Mononuclear cell (primary cell): ENCODE data around the gene SKOR1. TPM values are rescaled to one million over a fixed set of nuclear protein-coding genes. Genes with fewer than 3 reads are reported as not detected.

ENCODE experiments used
- H3K27me3 ChIP-seq: 2 replicates; pipeline ENCODE4 v1.6.0; 2011; ENCODE audit warnings: low read length, control low read depth; ENCODE audit not compliant: insufficient read depth
- H3K4me1 ChIP-seq: 2 replicates; pipeline ENCODE4 v1.5.1; 2011; ENCODE audit warnings: mild to moderate bottlenecking, low read length, control low read depth; ENCODE audit not compliant: insufficient read depth
- H3K4me3 ChIP-seq: 2 replicates; pipeline ENCODE4 v1.5.1; 2011; ENCODE audit warnings: mild to moderate bottlenecking, low read length, moderate library complexity
- H3K9me3 ChIP-seq: 2 replicates; pipeline ENCODE4 v1.5.1; 2011; ENCODE audit warnings: low read depth, mild to moderate bottlenecking, control low read depth, low read length
- total RNA-seq: library from RNA; depleted of rRNA; stranded (reverse); fragments of >200 nt; gene quantifications from one replicate; pipeline ENCODE4 v1.2.3, GENCODE V29; 2012

SKOR1 gene
- total RNA-seq, 1 donor: 1.9 TPM

DNA sequence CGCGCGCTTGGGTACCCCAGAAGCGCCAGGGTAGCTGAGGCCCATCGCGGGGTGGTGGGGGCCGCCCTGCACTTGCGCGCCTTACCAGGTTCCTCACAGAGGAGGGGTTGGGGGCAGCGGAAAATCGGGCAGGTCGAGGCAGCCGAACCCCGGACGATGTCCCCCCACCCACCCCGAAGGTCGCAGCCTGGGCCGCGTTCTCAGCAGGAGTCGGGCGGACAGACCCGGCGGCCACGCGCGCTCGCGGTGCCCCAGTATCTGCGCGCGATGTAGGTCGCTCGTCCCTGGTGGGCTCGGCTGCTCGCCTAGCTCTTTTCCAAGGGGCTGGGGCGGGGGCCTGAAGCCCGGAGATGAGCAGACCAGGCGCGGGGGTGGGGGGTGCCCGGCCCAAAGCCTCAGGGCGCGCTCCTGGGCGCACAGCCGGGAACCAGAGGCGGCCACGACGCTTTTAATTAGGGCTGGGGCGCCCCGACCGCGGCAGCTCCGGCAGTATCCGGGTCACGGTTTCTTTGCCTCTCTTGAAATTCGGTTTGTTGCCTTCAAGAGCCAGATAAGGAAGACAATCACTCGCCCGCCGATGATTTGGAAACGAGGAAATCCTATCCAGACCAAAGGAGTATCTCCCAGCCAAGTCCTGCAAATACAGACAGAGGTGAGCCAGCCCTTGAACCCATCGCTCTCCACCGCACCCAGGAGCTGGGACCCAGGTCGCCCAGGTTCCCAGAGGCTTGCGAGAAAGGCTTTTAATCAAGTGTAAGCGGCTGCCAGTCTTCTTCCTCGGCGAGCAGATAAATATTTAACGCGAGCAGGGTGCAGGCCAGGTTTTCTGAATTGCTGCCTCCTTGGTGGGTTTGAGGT, 4.6 kb downstream of the SKOR1 start:
- Histone ChIP-seq H3K4me3 (no peak overlapping the region), H3K4me1 (peaks cover 62% of the 10 kb centered on the region), H3K9me3 (no peaks in the 10 kb centered on the region), H3K27me3 (peaks cover 87% of the 10 kb centered on the region)

DNA sequence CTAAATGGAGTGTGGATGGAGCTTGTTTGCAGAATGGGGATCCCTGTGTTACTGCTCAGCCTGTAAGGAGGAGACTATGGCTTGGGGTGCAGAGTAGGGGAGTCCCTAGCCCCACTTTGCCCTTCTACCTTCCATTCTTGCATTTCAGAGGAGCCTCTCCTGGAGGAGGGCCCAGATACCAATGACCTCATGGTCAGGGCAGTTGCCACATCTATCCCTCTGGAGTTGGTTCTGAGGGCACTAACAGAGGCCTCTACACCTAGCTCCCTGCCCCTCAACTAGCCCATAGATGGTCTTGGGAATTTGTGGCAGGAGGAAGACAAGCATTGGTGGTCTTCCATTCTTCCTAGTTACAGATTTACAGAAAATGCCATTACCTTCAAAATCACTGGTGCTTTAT, 6.1 kb downstream of the SKOR1 start:
- Histone ChIP-seq H3K4me1 (peaks cover 64% of the 10 kb centered on the region), H3K4me3 (no peak overlapping the region), H3K27me3 (peaks cover 89% of the 10 kb centered on the region), H3K9me3 (no peaks in the 10 kb centered on the region)

DNA sequence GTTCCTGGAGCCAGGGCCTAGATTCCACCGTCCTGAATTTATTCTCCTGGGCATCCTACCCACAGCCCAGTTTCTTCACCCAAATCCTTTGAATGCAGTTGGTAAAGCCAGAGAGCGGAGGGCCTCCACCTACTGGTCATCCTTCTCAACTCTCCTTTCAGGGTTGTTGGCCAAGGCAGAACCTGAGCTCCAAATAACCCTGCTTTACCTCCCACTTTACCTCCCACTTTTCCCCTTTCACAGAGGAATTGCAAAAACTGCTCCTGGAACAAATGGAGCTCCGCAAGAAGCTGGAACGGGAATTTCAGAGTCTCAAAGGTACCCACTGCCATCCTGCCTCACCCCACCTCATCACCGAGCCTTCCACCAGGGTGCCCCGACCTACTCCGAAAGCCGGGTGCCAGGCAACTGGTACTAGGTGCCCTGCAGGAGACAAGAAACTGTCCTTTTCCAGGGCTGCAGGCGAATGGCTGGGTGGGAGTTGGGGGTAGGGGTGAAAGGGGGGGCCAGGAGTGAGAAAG, 6.8 kb downstream of the SKOR1 start:
- Histone ChIP-seq H3K9me3 (no peaks in the 10 kb centered on the region), H3K4me3 (no peak overlapping the region), H3K4me1 (peaks cover 66% of the 10 kb centered on the region), H3K27me3 (peaks cover 84% of the 10 kb centered on the region)

DNA sequence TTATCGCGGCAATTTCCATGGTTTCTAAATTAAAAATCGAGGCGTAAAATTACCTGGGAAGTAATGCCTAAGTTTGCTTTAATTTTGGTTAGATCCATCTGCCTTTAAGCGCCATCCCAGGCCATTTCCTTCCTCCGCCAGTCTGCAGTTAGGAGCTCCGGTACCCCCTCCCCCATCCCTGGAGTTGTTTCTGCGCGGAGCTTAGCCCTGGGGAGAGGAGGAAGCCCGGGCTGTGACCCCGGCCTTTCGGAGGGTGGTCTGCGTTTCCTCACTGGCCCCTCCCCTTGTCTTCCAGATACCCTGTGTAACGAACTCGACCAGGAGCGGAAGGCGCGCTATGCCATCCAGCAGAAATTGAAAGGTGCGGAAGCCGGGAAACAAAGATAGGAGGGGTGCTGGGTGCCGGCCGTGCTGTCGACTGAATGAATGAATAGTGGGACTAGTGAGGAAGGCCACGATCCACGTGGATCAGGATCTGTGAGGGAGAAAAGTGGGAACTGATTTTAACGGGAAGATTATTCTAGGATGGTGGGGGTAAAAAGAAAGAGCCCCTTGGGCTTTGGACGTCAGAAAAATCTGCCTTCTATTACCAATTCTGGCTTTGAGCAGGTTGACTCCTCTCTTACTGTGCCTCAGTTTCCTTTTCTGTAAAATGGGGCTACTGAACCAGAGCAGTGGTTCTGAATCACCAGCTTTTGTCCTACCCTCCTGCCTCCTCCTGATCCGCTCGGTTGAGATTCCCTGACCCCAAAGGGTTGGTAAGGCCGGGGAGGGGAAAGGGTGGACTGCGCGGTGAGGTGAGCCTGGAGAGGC, 7.8 kb downstream of the SKOR1 start:
- Histone ChIP-seq H3K4me1 (peaks cover 66% of the 10 kb centered on the region), H3K4me3 (no peak overlapping the region), H3K9me3 (no peaks in the 10 kb centered on the region), H3K27me3 (peaks cover 78% of the 10 kb centered on the region)

DNA sequence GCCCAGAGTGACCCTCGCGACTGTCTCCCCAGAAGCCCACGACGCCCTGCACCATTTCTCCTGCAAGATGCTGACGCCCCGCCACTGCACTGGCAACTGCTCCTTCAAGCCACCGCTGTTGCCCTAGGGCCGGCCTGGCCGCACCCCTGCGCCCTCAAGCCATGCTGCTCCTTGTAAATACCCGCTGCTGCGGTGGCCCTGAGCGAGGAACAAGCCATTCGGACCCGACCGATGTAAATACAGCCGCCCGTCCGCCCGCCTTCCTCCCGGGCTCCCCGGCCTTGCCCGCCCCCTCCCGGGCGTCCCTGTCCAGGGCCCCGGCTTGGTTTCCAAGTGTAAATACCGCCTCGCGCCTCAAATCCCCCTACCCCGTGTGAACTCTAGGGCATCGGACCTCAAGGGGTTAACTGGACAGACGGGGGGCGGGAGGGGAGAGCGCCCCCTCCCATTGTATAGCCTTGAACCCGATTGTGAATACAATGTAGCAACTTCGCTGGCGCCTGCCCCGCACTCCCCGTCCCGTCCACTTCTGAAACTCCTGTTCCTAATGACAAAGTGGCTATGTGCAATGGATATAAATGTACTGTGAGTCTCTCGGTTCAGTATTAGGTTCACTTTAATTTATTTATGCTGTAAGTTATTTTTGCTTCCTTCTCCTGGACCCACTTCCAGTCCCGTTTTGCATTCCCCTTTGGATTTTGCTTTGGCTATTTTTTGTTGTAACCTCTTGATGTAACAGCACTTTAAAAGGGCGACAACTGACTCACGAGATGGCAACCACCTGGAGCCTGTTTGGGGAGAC, 8.6 kb downstream of the SKOR1 start:
- Histone ChIP-seq H3K27me3 (peaks cover 70% of the 10 kb centered on the region), H3K9me3 (no peaks in the 10 kb centered on the region), H3K4me3 (no peak overlapping the region), H3K4me1 (peaks cover 66% of the 10 kb centered on the region)

DNA sequence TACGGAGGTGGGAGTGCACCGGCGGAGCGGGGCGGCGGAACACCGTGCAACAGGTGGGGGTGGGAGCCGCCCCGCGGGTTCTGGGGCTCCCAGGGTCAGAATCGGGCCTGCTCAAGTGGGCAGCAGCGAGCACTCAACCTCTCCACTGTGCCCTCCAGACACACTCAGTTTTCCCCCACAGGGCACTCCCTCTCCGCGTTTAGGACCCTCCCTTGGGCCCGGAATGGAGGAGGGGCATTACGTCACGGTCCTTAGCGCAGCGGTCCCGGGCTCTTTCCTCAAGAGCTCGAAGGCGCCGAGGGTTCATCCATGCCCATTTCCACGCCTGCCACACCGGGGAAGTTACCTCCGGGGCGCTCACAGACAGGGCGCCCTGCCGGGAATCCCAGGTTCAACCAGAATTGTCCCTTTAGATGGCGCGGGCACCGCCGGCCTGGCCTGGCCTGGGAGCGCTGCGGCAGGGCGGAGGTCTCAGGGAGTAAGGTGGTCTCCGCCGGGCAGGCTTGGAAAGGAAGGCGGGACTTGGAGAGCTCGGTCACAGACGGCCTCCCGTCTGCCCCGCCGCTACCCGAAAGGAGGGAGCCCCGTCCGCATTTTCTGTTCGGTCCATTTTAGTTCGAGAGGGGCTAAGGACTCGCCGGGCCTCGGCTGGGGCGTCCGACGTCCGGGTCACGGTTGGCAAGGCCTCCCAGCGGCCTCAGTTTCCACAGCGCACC, 9.4 kb downstream of the SKOR1 start:
- Histone ChIP-seq H3K4me3 (peak overlapping the region; percentile 16), H3K4me1 (peaks cover 63% of the 10 kb centered on the region), H3K9me3 (no peaks in the 10 kb centered on the region), H3K27me3 (peaks cover 63% of the 10 kb centered on the region)

DNA sequence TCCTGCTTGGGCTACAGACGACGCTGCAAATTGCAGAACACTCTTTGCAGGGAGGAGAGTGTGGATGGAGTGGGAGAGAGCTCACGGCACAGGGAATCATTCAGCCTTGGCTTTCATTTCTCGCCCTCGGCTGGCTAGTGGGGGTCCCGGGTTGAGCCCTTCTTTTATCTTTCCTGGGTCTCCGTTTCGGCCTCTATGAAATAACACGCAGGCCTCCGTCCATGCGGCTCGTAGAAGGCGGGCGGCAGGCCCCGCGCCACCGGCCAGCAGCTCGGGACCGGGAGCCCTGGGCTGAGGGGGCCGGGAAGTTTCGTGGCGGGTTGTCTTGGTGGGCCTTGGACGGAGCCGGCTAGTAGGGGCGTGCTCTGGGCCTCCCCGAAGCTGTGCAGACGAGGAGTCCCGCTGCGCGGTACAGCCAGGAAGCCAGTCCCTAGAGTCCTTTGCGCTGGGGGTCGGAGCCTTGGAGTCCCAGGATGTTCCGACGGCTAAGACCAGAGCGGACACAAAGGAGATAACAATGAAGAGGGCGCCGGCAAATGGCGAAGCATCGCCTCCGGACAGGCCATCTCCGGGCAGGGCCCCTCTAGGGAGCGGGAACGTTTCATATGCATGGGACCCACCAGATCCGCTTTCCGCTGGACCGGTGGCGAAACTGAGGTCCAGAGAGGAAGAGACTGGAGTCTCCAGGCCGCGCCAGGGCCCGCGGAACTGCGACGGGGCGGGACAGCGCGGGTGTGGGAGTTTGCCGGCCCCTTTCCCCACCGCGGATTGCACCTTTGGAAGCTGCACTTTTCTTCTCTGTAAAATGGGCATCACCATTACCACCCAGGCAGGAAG, 10.2 kb downstream of the SKOR1 start:
- H3K9me3 ChIP-seq: no peaks in the 10 kb centered on the region
- H3K4me3 ChIP-seq: peak overlapping the region; percentile 9
- H3K4me1 ChIP-seq: peaks cover 63% of the 10 kb centered on the region
- H3K27me3 ChIP-seq: peaks cover 56% of the 10 kb centered on the region

DNA sequence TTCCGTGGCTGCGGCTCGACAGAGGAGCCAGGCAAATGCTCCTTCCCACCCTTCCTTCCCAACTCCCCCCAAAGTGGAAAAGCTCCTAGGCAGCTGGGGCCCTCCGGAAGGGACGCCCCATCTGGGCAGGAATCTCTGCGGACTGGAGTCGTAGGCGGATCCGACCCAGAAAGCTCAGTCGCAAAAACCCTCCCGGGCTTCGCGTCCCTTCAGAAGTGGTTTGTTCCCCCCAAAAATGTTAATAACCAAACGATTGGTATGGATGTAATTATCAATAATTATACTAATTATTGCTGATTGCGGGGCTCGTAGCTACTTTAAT, 10.8 kb downstream of the SKOR1 start:
- Histone ChIP-seq H3K27me3 (peaks cover 51% of the 10 kb centered on the region), H3K4me1 (peaks cover 68% of the 10 kb centered on the region), H3K4me3 (peak overlapping the region; percentile 9)

DNA sequence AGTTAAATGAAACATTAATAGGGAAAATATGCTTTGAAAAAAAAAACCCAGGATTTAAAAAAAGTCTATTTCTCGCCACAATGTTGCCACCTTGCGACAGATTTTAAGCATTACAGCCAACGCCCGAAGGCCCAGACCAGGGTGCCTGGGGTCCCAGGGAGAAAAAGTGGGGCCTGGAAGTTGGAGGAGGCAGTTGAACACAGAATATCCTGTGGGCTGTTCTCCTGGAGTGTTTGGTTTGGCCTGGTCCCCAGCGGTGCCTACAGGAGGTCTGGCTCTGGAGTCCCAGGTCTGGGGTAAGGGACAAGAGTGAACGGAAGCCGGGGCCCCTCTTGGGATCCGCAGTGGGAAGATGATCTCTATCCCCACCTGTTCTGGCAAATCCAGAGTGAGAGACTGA, 11.2 kb downstream of the SKOR1 start:
- no peaks in the 10 kb centered on the region for H3K9me3 ChIP-seq
- peaks cover 47% of the 10 kb centered on the region for H3K27me3 ChIP-seq
- no peak overlapping the region for H3K4me3 ChIP-seq
- peaks cover 72% of the 10 kb centered on the region for H3K4me1 ChIP-seq

More for the DNA sequence above, 10.8 kb downstream of the SKOR1 start:
- no peaks in the 10 kb centered on the region for H3K9me3 ChIP-seq

DNA sequence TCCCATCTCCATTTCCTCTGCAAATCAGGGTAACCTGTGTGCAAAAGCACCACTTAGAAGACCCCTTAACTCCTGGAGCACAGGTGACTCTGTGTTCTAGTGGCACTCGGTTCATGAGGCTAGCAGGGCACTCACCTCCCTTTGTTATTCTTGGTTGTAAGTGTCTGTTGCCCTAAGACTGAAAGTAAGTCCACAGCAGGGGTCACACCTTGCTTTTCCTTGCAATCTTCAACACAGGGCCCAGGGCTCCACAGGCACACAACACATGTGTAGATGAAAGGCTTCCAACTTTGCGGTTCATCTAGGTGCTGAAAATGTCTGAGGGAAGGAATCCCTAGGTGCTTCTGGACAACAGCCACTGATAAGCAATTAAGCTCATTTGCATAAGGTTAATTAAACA, 11.6 kb downstream of the SKOR1 start:
- Histone ChIP-seq H3K4me3 (no peak overlapping the region), H3K4me1 (peaks cover 74% of the 10 kb centered on the region), H3K9me3 (no peaks in the 10 kb centered on the region), H3K27me3 (peaks cover 44% of the 10 kb centered on the region)

DNA sequence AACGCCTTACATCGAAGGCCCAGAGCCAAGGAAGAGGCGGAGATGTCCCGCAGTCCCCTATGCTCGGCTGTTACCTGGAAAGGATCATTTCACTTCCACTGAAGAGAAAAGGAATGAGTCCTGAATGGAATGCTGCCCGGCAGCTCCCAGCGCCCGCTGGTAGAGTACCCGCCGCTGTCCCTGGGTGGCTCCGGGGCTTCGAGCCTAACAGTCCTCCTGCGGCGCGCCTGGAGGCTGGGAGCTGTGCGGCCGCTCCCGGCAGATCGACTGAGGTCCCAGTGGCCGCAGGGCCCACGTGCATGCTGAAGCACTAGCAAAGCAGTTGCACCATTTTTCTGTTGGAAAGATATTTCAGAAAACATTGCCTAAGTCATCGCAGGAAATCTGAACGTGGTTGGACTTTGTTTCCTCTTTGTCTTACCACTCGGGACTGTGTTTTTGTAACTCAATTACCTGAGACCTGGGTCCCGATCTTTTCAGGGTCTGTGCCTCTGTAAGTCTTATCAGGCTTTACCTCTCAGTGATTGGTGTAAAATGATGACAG, 13.6 kb downstream of the SKOR1 start:
- Histone ChIP-seq H3K27me3 (peaks cover 25% of the 10 kb centered on the region), H3K9me3 (no peaks in the 10 kb centered on the region), H3K4me3 (peak overlapping the region; percentile 69), H3K4me1 (peaks cover 59% of the 10 kb centered on the region)

DNA sequence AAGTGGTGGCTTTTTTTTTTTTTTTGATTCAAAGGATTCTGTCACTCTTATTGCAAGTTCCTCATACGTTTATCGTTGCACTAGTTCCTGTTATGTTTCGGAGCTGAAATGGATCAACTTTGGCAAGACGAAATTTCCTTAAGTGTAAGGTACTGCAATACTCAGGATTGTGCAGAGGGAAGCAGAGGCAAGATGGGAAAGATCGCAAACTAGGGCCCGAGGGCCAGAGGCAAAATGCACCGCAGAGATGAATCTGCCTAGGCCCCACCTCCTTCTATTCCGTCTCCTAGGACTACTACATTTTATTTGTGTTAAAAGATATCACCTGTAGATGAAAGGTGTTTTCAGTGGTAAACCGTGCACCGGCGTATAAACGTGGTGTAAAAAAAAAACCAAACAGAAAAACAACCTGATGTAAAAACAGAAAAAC, 14.2 kb downstream of the SKOR1 start:
- H3K9me3 ChIP-seq: no peaks in the 10 kb centered on the region
- H3K27me3 ChIP-seq: peaks cover 18% of the 10 kb centered on the region
- H3K4me3 ChIP-seq: peak overlapping the region; percentile 69
- peaks cover 52% of the 10 kb centered on the region for H3K4me1 ChIP-seq

DNA sequence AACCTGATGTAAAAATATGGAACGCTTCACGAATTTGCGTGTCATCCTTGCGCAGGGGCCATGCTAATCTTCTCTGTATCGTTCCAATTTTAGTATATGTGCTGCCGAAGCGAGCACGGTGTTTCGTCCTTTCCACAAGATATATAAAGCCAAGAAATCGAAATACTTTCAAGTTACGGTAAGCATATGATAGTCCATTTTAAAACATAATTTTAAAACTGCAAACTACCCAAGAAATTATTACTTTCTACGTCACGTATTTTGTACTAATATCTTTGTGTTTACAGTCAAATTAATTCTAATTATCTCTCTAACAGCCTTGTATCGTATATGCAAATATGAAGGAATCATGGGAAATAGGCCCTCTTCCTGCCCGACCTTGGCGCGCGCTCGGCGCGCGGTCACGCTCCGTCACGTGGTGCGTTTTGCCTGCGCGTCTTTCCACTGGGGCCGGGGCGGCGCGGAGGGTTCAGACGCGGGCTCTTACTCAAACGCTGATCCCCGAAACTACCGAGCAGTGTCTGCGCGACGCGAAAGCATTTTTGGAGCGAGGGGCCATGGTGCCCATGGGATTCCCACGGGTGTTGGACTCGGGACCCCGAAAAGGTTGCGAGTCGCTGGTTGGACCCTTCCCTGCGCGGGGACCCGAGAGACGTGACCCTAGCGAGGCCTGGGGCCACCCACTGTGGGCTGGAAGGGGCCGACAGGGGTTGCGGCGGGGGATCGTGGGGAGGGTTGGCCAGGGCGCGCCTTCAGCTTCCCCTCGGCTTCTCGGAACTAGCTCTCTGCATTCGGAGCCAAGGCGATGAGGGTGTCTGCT, 14.8 kb downstream of the SKOR1 start, which contains the start of gene RNU6-1:
RNU6-1 (minus strand) TSS at position 117 of the 820 bp plus-strand sequence.
- peak within 1 kb of the TSS; percentile 69 for H3K4me3 ChIP-seq
- H3K9me3 ChIP-seq: no peaks in the 10 kb centered on the region
- H3K27me3 ChIP-seq: peaks cover 12% of the 10 kb centered on the region
- peaks cover 46% of the 10 kb centered on the region for H3K4me1 ChIP-seq
